Measurements from ENCODE around the gene AXIN2.
"Not testable (repeated sequence)": the region's sequence is repeated elsewhere in the genome, so short reads cannot be mapped to it uniquely, and the experiment has no call there.

AXIN2 gene

DNA sequence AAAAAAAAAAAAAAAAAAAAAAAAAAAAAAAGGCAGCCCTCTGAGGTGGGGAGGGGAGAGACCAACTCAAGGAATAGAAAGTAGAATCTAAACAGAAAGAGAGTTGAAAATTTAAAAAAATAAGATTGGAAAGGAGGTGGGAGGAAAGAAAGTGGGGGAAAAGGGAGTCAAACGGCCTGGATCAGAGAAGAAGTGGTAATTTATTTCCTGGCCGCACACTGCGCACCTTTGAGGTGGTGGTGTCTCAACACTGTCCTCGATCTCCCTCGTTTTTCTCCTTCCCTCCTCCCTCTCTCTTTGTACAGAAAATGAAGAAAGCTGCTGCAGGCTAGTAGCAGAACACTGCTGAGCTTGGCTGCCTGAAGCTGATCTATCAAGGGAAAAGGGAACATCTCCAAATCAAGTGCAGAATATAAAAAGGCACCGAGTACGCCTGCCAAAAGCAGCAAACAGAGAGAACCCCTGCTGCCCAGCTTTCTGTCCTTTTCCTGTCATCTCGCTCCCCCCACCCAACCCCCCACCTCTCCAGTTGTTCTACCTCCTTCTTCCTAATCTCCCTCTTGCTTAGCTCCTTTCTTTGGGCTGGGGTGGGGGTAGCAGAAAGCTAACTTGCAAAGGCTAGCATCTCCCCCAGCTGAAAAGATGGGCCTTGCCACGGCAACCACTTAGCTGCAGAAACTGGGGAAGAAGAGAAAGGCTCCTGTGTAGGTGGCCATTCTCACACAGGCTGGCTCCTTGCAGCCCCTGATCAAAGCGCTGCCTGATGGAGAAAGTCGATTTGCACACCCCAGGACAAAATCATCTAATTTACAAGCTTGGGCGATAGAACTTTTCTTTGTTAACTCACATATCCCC, 22.5 kb downstream of the AXIN2 start:
- no peak for DNase-seq (ENCODE audit: low read depth in 4 of 4, low spot score in 1 of 4)

DNA sequence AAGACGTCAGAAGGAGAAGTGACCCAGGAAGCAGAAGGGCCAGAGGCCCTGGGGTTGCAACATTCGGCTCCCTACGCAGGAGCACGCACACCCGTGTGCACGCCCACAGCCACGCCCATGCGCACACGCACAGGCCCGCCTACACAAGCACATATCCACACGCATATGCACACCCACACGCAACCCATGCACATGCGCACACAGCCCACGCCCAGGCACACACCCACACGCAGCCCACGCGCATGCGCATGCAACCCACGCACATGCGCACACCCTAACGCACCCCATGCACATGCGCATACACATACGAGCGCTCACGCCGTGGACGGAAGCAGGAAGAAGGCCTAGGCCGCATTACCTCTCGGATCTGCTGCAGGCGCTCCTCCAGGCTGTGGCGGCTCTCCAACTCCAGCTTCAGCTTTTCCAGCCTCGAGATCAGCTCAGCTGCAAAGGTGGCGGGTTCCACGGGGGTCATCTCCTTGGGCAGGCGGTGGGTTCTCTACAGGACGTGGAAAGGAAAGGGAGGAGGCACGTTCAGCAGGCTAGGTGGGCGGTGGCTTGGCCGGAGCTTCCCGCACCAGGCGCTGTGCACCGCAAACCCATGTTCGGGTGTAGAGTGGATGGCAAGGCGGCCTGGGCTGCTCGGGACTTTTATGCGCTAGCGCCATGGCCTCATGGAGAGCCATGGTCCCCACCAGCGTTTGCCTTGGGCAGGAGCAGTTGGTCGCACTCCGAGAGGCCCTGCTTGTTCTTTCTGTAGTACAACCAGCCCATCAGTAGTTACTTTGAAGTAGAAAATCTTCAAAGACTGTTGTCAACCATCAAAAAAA, 23.4 kb downstream of the AXIN2 start:
- peak in 2 of 4 experiments; percentile 26 to 45 for DNase-seq (ENCODE audit: low read depth in 4 of 4, low spot score in 1 of 4)

DNA sequence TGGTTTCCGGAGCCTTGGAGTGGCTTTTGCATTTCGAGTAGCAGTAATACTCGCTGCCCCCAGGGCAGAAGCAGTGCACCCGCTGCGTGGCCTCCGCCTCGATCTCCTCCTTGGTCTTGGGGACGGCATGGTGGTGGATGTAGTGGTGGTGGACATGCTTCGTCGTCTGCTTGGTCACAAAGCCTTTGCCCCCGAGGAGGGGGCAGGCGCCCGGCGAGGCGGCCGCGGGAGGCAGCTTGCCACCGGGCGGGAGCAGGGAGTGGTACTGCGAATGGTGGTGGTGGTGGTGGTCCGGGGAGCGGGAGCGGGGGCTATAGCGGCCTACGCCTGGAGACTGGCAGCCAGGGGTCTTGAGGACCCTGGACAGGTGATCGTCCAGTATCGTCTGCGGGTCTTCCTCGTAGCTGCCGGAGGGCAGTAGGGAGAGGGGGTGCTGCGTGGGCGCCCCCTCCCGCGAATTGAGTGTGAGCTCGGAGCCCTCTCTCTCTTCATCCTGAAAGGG, 24.1 kb downstream of the AXIN2 start:
- no peak for DNase-seq (ENCODE audit: low read depth in 4 of 4, low spot score in 1 of 4)

DNA sequence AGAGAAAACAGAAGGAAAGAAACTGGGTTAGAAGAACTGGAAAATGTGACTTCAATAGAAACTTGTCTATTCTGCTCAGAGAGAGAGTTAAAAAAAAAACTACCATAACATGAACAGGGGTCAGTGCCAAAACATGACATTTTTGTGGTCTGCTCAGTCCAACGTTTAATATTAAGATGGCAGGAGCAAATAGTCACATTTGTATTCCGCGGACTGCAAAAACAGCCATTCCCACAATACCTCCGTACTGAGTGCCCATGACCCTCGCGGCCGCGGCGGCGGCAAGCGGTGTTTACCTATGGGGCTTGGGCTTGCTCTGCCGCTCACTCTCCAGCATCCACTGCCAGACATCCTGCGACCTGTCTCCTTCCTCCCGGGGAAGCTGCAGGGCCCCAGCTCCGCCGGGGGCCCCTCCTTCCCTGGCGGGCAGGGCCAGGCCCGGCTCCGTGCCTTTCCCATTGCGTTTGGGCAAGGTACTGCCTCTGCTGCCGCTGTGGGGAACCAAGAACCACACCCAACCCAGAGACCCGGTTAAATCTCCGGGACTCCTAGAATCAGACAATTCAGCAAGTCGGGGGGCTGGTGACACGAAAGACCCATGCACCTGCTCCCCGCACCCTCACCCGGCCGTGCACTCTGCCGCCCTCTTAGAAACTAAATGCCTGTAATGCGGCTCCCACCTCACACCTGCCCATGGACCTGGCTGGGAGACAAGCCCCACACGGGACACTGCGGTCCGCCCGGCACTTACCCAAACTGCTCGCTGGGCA, 24.7 kb downstream of the AXIN2 start:
- no peak for DNase-seq (ENCODE audit: low read depth in 4 of 4, low spot score in 1 of 4)

DNA sequence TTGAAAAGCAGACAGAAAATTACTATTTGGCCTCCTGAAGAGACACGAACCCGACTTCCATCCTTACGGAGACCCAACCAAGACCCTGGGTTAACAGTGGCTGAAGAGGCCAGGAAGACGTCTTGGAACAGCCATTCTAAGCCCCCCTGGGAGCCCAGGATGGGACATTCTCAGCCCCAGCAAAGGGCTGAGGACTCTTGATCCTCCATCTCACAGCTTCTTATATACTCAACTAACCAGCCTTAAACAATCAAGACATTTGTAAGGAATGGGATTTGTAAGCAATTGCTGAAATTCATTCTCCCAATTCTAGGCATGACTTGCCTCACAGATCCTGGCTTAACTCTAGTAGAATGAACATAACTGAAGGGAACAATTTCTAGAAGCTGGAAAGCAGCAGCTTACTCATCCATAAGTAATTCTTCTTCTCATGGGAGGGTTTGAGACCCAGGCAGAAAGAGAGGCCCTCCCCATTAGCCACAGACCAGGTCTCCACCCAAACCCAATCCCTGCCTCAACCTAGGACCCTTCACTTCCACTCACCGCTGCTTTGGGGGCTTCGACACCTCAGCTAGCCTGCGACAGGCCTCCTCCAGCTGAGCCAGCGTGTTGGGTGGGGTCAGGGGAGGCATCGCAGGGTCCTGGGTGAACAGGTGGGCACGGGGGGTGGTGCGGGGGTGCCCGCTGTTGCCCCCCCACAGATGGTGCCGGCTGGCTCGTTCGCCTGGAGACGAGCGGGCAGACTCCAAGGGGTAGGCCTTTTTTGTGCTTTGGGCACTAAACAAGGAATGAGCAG, 25.5 kb downstream of the AXIN2 start:
- DNase-seq (ENCODE audit: low read depth in 4 of 4, low spot score in 1 of 4): no peak

GRCh38 chr17:65533852-65534457, 27.5 kb downstream of the AXIN2 start:
- DNase-seq (ENCODE audit: low read depth in 4 of 4, low spot score in 1 of 4): no peak

DNA sequence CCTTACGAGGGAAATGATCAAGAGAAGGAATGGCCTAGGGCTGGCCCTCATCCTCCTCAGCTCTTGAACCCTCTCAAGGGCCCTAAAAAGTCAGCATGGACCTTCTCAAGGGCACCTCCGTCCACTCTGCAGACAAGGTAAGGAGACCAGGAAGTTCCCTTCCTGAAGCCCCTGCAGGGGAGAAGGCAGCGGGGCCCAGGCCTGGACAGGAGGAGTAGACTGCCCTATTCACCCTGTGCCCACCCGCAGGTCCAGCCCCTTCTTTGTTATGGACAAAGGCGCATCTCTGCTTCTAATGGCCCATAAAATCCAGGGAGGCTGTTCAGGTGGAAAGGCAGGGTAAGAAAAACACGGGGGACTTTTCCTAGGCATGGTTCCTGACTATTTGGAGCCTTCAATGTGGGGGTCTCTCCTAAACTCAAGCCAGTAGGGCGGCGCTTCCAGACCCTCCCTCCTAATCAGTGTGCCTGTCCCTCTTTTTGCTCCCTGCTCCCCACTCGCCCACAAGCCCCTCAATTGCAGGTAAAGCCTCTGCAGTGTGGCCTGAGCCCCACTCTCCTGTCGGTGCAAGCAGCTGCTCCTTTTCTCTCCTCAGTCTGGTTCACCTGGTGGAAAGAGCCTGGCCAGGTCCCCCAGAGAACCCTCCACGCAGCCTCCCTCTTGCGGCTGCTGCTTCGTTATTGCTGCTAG, 28.2 kb downstream of the AXIN2 start:
- DNase-seq (ENCODE audit: low read depth in 4 of 4, low spot score in 1 of 4): no peak

DNA sequence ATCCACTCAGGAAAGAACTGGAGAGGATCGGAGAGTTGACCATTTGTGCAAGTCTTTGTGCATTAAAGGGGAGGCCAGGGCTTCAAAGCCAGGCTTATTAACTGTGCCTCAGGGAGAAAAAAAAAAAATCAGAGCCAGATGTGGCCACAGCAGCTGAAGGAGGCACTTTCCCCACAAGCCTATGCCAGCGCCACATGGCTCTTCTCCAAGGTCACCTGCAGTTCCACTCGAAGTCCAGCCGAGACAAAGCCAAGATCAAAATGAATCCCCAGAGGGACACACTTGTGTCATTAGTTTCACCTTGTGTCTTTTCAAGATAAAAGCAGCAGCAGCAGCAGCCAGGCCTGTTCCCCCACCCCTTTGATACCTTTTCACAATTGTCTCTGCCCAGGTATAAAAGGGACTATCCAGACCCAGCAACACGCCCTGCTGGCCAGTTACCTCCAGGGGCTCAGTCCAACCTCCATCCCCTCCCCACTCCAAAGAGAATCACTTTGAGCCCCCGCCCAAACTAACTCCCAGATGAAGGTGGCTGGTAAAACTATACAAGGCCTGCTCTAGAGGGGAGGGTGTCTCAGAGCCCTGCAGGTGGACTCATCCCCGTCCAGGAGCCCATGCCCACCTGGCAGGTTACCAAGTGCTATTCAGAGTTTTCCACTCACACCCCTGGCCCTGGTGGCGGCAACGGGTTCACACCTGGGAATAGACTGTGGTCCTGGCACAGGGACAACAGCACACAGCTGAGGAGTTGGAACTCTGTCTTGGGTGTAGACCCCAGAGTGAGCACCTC, 29.2 kb downstream of the AXIN2 start:
- no peak for DNase-seq (ENCODE audit: low read depth in 4 of 4, low spot score in 1 of 4)

GRCh38 chr17:65531256-65532100, 30.0 kb downstream of the AXIN2 start:
- DNase-seq (ENCODE audit: low read depth in 4 of 4, low spot score in 1 of 4): no peak

DNA sequence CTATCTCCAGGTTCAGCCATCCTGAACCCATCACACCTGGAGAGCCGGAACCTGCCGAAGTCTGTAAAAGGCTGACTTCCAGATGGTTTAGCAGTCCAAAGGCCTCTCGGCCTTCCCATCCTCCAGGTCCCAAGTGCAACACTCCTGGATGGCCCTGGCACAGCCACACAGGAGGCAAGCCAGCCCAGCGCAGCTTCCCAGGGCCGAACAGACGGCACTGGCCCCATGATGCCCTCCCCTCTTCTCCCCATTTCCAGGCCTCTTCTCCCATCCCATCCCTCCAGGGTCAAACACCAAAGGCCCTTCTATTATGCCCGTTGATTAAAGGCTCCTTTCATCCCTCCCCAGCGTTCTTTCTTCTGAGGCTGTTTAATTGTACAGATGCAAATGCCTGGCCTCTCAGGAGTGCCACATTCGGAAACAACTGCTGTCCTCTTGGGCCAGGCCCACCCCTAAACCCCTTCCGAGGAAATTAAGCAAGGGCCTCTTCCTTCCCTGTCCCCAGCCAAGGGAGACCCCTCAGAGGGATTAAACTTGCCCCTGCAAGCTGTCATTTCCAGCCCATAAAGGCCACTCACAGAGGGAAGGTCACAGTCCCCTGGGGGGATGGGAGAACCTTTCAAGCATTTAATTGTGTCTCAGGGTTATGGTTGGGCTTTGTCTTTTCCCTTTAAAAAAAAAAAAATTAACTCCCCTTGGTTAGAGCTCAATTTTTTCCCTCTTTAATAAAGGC, 30.8 kb downstream of the AXIN2 start:
- no peak for DNase-seq (ENCODE audit: low read depth in 4 of 4, low spot score in 1 of 4)

DNA sequence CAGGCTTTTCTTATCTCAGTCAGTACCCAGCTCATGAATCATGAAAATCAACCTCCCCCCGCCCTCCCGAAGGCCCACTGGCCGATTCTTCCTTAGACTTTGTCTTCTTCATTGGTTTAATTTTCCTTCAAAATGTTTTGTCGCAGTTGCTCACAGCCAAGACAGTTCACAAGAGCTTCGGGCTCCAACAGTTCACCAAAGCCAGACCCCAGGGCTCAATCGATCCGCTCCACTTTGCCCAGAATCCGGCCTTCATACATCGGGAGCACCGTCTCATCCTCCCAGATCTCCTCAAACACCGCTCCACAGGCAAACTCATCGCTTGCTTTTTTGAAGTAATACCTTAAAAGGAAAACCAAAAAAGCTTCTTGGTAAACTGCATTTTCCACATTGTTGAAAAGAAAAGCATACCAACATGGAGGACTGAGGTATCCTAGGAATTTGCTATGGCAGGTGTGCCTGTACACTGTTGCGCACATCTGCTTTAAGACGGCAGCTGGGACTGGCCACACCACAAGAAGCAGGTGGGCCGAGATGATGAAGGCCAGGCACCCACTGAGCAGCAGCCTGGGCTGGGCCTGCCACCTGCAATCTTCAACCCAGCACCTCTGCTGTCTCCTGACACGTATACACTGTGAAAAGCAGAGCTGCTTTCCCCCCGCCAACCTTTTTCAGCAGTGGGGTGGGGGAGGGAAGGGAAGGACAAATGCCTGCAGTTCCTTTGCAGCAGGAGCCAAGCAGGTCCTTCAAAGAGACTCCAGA, 31.5 kb downstream of the AXIN2 start:
- no peak for DNase-seq (ENCODE audit: low read depth in 4 of 4, low spot score in 1 of 4)

GRCh38 chr17:65529040-65529633, 32.3 kb downstream of the AXIN2 start:
- no peak for DNase-seq (ENCODE audit: low read depth in 4 of 4, low spot score in 1 of 4)

DNA sequence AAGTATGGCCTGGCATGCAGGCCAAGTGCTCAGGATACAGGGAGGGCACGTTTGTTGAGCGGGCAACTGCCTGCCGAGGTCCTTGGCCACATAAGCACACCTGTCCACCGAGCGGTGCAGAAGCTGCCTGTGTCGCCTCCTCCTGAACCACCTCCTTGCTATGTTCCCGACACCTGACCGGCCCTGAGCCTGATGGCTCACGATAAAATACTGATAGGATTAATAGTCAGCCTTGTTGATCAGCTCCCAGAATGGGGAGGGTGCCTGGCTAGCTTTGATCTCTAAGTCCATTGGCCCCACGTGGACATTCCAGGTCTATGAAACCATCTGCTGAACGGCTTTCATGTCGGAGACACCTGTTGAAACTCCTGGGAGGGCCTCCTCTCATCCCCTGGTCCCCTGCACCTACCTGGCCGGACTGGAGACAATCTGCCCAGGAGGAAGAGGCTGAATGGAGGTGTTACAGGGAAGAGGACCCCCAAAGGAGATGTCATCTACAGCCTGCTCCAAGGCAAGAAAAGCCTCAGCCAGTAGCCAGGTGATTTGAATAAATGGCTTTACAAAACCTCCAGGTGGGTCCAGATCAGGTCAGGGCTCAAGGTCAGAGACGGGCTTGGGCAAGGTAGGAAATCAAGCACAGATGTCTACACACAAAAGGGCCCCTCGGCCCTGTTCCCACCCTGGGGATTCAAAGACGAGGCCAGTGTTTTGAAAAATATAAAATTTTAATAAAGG, 33.4 kb downstream of the AXIN2 start:
- DNase-seq (ENCODE audit: low read depth in 4 of 4, low spot score in 1 of 4): no peak

- no peak for DNase-seq (ENCODE audit: low read depth in 4 of 4, low spot score in 1 of 4)
These were observed 34.1 kb downstream of the AXIN2 start for GRCh38 chr17:65527381-65527780.

GRCh38 chr17:65526854-65527253, 34.6 kb downstream of the AXIN2 start:
- not testable (repeated sequence) for DNase-seq (ENCODE audit: low read depth in 4 of 4, low spot score in 1 of 4)
